GM19467 (cell line): ENCODE measurements around the gene RNU6-8.
A peak's percentile ranks its signal among the peaks of the same experiment; 100 is the strongest.

Experiments
- ATAC-seq: cut with Tn5 transposase; IDR thresholded peaks from one replicate; pipeline ENCODE4 v1.9.1; 2021; ENCODE audit warnings: mild to moderate bottlenecking, moderate library complexity; ENCODE audit not compliant: unreplicated experiment

Gene RNU6-8

GRCh38 chr14:32202998-32203882, at the start of gene RNU6-8:
Gene RNU6-8 (minus strand): TSS chr14:32203269.
- peak; percentile 60 for ATAC-seq

GRCh38 chr14:32252030-32252670, 49.1 kb upstream of the RNU6-8 start:
- ATAC-seq, result peak; percentile 80

GRCh38 chr14:32251530-32251929, 48.5 kb upstream of the RNU6-8 start:
- no peak for ATAC-seq

- no peak for ATAC-seq
Measured at GRCh38 chr14:32250681-32251080, 47.6 kb upstream of the RNU6-8 start.

- ATAC-seq, result no peak
Measured at GRCh38 chr14:32249780-32250179, 46.7 kb upstream of the RNU6-8 start.

GRCh38 chr14:32249371-32249770, 46.3 kb upstream of the RNU6-8 start:
- ATAC-seq, result no peak

GRCh38 chr14:32246751-32247150, 43.7 kb upstream of the RNU6-8 start:
- no peak for ATAC-seq

GRCh38 chr14:32244404-32244803, 41.3 kb upstream of the RNU6-8 start:
- no peak for ATAC-seq

GRCh38 chr14:32233260-32233659, 30.2 kb upstream of the RNU6-8 start:
- ATAC-seq, result no peak

- ATAC-seq, result no peak
Measured at GRCh38 chr14:32232481-32232880, 29.4 kb upstream of the RNU6-8 start.

GRCh38 chr14:32230695-32231280, 27.7 kb upstream of the RNU6-8 start:
- ATAC-seq, result no peak

GRCh38 chr14:32230181-32230580, 27.1 kb upstream of the RNU6-8 start:
- no peak for ATAC-seq

GRCh38 chr14:32226056-32226455, 23.0 kb upstream of the RNU6-8 start:
- ATAC-seq, result no peak

GRCh38 chr14:32225378-32225920, 22.4 kb upstream of the RNU6-8 start:
- ATAC-seq, result no peak

GRCh38 chr14:32224737-32225377, 21.8 kb upstream of the RNU6-8 start:
- ATAC-seq, result no peak

GRCh38 chr14:32217301-32217700, 14.2 kb upstream of the RNU6-8 start:
- ATAC-seq, result no peak

GRCh38 chr14:32212833-32213232, 9.8 kb upstream of the RNU6-8 start:
- no peak for ATAC-seq

GRCh38 chr14:32211068-32211404, 8.0 kb upstream of the RNU6-8 start:
- ATAC-seq, result no peak

GRCh38 chr14:32209471-32209870, 6.4 kb upstream of the RNU6-8 start:
- no peak for ATAC-seq

GRCh38 chr14:32208490-32208889, 5.4 kb upstream of the RNU6-8 start:
- ATAC-seq, result no peak

- no peak for ATAC-seq
Measured at GRCh38 chr14:32206552-32206951, 3.5 kb upstream of the RNU6-8 start.
